Left ventricle myocardium superior (tissue), 1 donor: Measurements from ENCODE around the gene GSTO2. TPM values are rescaled to one million over a fixed set of nuclear protein-coding genes. Genes with fewer than 3 reads are reported as not detected.
"Not testable (repeated sequence)": the region's sequence is repeated elsewhere in the genome, so short reads cannot be mapped to it uniquely, and the experiment has no call there.

ENCODE experiments used
- ATAC-seq: fragments of 200-7000 bp; cut with Tn5 transposase; one replicate; pipeline ENCODE4 v1.9.1; 2020; ENCODE audit warnings: mild to moderate bottlenecking, moderate library complexity
- DNase-seq: peaks from one replicate; pipeline ENCODE4 v3.0.0-alpha.2; 2020
- intact Hi-C: fragments of 100-400 bp; cut with micrococcal nuclease; formaldehyde crosslinking; loops from one replicate; pipeline ENCODE4 v1.11.0; 2022
- long read RNA-seq: library from polyadenylated mRNA; unstranded; transcript quantifications from one replicate; pipeline ENCODE4 v2.0.0, GENCODE V29; 2021
- total RNA-seq: library from RNA; stranded (reverse); fragmentation: NEBNext Ultra II Directional; extraction: Animal tissue kit (Norgen Biotek cat#: 25700); gene quantifications from one replicate; pipeline ENCODE4 v1.2.1, GENCODE V29; 2021
- donor health status: DM: no; HTN: yes; CAD: no; lungs with severe emphysema.

GSTO2 gene
- 1.1 TPM for total RNA-seq
- long read RNA-seq: 0 reads

DNA sequence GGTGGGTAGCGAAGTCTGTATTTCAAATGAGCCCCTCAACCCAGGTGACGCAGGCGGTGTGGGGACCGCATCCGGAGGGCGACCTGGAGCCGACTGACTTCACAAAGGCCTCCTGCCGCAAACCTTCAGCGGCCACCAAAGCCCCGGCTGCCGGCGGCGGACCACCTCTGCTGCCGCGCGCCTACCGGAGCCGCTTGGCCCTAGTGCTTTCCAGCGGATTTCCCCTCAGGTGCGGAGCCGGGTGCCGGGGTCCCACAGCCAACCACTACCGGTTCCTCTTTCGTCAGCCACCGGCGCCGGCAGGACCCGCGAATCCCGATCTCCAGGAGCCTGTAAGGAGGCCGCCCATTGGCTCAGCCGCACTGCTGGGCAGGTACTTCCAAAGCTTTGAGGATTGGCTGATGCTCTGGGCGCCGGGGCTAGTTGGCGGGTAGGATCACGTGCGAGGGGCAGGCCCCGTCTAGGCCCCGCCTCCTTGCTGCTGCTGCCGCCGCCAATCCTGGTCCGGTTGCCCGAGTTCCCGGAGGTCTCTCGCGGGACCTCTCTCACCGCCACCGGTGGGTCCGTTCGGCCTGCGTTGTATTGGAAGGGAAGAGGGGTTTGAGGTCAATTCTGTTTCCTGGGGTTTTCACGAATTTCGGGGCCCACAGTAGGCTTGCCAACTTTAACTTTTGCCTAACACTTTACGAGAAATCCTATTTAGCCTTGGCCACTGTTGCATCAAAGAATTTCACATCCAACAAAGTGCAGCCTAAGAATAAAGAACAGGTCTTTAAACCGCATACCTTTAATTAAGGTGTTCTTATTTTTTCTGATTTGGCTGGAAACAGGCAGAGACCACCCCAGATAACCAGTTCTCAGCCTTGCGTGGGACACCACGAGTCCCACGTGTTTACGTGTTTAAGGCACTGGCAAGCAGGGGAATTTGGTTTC lies at the start of gene GSTO2:
Gene GSTO2, plus strand, starts transcription at position 472 of the 933 bp plus-strand sequence. CDS start 5,732 bp downstream, outside the sequence.
- peak; percentile 99 for DNase-seq
- intact Hi-C loops: no loop called here
- peak; percentile 100 for ATAC-seq

DNA sequence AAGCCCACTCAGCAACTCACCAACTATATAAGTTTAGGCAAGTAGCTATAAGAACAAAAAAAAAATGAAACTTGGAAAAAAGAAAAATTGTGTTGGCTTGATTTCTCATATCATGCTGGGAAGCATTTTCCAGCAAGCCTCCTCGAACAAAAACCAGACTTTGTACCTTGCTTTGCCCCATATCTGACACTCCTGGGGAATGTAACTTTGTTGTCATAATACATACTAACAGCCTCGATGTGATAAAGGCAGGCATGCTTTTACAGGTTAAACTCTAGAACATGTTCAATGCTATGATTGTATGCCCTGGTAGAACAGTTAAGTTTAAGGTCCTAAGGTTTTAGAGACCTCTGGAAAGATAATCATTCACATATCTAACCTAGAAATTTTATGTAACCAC lies 48.5 kb upstream of the GSTO2 start:
- intact Hi-C loops: no loop called here
- ATAC-seq (no peak), DNase-seq (no peak)

DNA sequence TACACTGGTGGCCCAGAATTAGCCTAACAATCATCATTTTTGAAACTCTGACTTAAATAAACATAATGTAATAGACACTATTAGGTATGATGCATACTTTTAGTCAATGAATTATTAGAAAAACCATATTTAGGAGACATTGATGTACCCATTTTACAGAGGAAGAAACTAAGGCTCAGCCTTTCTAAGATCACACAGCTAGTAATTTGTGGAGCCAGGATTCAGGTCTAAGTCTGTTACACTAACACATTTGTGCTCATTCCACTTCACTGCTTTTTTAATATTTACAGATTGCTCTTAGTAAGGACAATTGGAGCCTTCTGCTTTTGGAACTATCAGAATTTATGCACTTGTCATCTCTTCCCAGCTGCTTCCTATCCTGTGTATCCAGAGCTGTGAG lies 45.7 kb upstream of the GSTO2 start:
- DNase-seq (no peak), ATAC-seq (no peak)
- intact Hi-C loops: no loop called here

DNA sequence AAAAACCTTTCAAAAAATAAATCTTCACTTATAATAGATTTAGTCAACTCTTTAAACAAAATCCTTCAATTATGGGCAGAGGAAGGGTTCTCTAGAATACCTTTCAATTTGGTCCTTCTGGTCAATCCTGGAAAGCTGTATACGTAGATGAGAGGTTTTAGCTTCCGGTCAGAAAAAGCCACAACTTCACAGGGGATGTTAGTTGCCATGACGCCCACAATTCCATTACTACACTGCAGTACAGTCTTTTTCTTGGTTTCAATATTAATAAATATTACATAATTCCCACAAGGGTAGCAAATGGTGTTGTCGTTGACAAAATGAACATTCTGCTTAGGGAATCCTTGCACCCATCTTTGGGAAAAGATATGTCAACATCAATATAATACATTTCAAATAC lies 38.5 kb upstream of the GSTO2 start:
- DNase-seq: no peak
- no peak for ATAC-seq
- intact Hi-C loops: loop anchor here (10.0 kb wide), 1 partner anchor 106 kb away; the partner anchor contains the start of gene SFR1

DNA sequence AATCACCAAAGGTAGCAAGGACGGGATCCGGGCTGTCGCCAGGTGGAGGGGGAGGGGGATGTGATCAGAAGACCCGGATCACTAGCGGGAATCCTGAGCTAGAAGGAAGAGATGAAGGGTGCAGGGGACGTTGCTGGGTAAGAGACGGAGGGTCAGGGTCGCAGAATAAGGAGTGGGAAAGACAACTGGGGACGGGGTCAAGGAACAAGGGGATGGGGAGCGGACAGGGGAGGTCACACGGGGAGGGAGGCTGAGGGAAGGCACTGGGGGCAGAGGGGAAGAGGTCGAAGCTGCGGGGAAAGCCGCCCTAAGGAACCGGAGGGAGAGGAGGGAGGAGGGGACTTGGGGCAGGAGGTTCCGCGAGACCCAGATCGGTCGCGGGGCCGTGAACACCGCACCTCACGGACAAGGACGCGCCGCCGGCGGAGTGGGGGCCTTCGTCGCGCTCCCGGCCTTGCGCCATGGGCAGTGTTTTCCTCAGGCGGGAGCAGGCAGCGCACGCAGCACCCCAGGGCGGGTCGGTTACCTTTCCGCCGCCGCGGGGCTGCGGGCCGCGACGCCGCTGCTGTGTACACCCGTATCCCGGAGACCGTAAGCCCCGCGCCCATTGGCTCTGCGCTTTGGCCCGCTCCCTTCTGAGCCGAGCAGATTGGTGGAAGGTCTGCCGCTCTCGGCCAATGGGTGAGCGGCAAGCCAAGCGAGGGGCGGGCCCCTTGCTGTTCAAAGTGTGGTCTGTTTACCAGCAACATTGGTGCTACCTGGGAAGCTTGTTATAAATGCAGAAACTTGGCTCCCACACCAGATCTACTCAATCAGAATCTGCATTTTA lies 37.0 kb upstream of the GSTO2 start, which contains the start of gene CFAP43:
Gene CFAP43, minus strand, starts transcription at position 581 of the 829 bp plus-strand sequence. Its CDS starts 118 bp downstream, at position 463.
- intact Hi-C loops: loop anchor here (10.0 kb wide), 1 partner anchor 107 kb away; the partner anchor contains the start of gene SFR1
- peak; percentile 100 for ATAC-seq
- DNase-seq: peak; percentile 99

DNA sequence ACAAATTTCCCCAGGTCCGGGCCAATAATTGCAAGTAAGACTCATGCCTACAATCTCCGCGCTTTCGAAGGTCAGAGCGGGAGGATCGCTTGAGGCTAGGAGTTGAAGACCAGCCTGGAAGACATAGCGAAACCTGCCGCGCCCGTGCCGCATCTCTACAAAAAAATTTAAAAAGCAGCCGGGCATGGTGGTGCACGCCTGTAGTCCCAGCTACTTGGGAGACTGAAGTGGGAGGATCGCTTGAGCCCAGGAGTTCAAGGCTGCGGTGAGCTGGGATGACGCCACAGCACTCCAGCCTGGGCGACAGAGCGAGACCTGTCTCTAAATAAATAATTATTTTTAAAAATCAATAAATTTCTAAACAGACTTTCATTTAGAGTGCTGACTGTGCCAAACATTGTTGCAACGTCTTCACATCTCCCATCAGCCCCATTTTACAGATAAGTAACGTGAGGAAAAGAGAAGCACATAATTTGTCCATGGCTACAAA lies 36.3 kb upstream of the GSTO2 start:
- DNase-seq (no peak), ATAC-seq (peak; percentile 34)
- intact Hi-C loops: loop anchor here (10.0 kb wide), 1 partner anchor 108 kb away; the partner anchor contains the start of gene SFR1

DNA sequence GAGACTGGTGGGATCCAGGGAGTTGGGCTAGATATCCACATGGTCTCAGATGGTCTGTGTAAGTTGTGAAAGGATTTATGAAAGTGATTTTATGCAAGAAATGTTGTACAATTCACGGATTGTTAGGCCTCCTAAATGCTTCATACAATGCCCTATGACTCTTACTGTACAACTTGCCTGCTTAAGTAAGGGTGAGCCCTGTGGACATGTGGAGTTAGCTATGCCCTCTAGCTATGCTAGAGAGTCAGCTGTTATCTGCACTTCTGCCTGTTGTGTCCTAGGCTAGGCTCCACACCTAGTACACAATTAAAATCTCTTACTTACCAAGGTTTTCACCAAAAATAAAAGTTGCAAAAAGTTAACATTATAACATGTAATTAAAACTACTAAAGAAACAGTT lies 35.2 kb upstream of the GSTO2 start:
- no peak for DNase-seq
- intact Hi-C loops: loop anchor here (10.0 kb wide), 1 partner anchor 109 kb away; the partner anchor contains the start of gene SFR1
- no peak for ATAC-seq

DNA sequence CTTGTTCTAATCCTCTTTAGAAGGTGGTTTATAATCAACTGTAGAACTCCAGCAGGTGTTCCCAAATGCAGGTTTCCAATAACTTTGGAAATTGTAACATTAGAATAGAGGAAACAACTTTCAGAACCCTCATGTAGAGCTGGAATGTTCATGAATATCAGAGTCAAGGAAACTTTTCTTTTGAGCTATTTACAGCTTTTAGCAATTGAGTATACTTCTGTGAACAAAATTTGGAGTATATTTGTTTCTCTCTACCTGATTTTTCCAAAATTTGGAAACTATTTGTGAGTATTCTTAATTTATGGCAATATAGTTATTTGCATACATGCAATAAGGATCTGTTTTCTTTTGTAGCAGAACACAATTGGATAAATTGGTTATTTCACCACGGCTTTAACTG lies 34.0 kb upstream of the GSTO2 start:
- intact Hi-C loops: loop anchor here (10.0 kb wide), 1 partner anchor 110 kb away; the partner anchor contains the start of gene SFR1
- DNase-seq: no peak
- no peak for ATAC-seq

DNA sequence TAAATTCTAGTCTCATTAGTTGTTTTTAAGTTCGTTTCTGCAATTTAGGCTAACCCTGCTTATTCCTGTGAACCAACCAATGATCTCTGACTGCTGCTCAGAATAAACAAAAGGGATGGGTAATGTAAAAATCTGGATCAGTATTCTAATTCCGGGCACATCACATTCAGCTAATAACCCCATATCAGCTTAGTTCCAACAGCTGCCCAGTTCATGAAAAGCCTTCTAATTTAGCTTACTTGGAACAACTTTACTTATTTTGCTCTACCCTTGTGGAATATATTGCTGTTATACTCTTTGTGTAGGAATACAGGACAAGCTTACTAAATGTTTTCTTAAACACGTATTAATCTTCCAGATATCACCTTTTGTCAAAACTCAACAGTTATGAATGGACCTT lies 33.2 kb upstream of the GSTO2 start:
- ATAC-seq: no peak
- intact Hi-C loops: loop anchor here (10.0 kb wide), 1 partner anchor 111 kb away; the partner anchor contains the start of gene SFR1
- DNase-seq: no peak

DNA sequence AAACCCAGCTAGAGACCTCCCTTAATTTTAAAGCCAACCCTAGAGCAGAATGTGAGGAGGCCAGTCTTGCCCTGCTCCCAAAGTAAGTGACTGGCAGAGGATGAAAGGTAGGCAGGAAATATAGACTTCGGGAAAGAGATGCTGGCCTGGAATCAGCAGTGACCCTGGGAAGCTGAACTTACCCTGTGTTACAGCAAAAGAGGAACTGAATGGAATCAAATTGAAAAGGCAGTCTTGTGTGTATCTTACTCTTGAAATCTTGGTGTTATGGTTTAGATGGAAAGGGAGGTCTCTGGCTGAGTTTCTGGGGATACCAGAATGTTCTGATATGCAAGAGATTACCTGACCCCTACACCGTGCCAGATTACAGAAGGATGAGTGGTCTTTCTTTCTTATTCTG lies 28.9 kb upstream of the GSTO2 start:
- no peak for ATAC-seq
- no peak for DNase-seq
- intact Hi-C loops: no loop called here

DNA sequence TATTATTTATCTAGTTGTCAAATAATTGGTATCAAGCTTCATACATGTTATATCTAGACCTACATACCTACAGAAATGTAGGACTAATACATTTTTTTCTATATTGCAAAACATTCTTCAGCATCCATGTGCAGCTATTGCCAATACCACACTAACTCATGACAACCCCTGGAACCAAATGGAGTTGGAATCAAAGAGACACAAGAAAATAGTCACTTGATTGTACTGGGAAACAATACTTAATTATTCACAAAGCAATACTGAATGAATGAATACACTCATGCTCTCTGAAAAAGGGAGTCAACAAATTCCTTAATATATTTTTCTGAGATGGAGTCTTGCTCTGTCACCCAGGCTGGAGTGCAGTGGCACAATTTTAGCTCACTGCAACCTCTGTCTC lies 26.4 kb upstream of the GSTO2 start:
- ATAC-seq (no peak), DNase-seq (no peak)
- intact Hi-C loops: no loop called here

DNA sequence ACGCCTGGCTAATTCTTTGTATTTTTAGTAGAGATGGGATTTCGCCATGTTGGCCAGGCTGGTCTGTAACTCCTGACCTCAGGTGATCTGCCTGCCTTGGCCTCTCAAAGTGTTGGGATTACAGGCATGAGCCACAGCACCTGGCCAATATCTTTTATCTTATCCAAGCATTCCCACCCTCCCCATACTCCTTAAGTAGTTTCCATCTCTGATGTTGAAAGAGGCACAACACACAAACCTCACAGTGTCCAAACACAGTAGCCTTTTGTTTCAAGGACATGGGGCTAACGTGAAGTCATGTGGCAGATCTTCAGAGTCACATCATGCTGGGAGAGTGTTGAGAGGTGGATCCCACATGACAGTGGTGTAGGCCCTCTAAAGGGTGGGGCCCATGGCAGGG lies 26.0 kb upstream of the GSTO2 start:
- intact Hi-C loops, DNase-seq, ATAC-seq: not testable (repeated sequence)

DNA sequence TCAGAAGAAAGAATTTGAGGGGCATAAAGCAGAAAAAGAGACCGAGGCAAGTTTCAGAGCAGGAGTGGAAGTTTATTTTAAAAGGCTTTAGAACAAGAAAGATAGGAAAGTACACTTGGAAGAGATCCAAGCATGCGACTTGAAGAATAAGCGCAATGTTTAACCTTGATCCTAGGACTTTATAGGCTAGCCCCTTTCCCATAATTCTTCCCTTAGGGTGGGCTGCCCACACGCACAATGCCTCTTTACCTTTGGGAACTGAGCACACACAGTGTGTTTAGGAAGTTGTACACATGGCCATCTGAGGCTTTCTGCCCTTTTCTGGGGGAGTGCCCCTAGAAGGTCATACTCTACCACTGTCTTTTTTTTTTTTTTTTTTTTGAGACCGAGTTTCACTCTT lies 25.5 kb upstream of the GSTO2 start:
- no peak for DNase-seq
- intact Hi-C loops: no loop called here

DNA sequence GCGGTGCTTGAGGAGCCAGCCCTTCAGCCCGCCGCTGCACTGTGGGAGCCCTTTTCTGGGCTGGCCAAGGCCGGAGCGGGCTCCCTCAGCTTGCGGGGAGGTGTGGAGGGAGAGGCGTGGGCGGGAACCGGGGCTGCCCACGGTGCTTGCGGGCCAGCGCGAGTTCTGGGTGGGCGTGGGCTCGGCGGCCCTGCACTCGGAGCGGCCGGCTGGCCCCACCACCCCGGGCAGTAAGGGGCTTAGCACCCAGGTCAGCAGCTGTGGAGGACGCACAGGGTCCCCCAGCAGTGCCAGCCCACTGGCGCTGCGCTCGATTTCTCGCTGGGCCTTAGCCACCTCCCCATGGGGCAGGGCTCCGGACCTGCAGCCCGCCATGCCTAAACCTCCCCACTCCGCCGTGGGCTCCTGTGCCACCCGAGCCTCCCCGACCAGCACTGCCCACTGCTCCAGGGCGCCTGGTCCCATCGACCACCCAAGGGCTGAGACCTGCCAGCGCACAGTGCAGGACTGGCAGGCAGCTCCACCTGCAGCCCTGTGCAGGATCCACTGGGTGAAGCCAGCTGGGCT lies 23.8 kb upstream of the GSTO2 start:
- intact Hi-C loops: no loop called here
- DNase-seq: no peak
- ATAC-seq: no peak

More for the DNA sequence above, 25.5 kb upstream of the GSTO2 start:
- no peak for ATAC-seq

DNA sequence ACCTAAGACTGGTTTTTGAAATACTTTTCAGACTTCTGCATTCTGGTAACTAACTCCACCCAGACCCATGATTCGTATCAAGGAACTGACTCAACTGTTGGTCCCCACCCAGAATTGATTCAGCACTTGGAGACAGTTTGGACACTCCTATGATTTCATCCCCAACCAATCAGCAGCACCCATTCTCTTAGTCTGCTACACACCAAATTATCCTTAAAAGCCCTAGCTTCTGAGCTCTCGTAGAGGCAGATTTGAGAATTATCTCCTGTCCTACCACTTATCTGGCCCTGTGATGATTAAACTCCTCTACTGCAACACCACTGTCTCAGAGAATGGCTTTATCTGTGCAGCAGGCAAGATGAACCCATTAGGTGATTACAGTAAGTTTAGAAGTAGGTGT lies 22.0 kb upstream of the GSTO2 start:
- intact Hi-C loops: no loop called here
- DNase-seq (no peak), ATAC-seq (peak; percentile 78)

DNA sequence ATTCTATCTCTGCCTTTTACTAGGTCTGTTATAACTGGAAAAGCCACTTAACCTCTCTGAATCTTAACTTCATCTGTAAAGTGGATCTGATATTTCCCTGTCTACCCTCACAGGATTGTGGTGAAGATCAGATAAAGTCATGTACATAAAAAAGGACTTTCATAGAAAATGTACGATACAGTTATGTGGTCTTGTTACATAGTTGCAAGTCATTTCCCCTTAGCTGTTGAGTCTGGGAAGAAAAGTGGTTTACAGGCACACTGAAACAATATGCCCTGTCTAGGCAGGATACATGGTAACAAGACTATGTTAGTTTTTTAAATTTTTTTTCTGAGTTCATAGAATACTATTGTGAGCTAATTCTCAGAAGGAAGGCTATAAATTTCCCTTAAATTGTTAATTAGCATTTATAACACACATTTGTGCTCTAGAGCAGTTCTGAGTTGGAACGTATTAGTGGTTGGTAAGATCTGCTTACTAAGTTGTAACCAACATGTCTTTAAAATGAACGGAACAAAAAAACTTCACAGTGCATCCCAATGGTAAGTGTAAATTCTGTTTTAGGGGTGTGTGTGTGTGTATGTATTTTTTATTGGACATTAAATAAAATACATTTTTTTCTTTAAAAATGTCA lies 21.4 kb upstream of the GSTO2 start:
- intact Hi-C loops: no loop called here
- DNase-seq (no peak), ATAC-seq (no peak)

DNA sequence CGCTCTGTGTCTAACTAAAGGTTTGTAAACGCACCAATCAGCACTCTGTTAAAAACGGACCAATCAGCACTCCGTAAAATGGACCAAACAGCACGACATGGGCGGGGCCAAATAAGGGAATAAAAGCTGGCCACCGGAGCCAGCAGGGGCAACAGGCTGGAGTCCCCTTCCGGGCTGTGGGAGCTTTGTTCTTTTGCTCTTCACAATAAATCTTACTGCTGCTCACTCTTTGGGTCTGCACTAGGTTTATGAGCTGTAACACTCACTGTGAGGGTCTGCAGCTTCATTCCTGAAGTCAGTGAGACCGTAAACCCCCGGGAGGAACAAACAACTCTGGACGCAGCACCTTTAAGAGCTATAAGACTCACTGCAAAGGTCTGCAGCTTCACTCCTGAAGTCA lies 20.1 kb upstream of the GSTO2 start:
- DNase-seq, ATAC-seq, intact Hi-C loops: not testable (repeated sequence)

DNA sequence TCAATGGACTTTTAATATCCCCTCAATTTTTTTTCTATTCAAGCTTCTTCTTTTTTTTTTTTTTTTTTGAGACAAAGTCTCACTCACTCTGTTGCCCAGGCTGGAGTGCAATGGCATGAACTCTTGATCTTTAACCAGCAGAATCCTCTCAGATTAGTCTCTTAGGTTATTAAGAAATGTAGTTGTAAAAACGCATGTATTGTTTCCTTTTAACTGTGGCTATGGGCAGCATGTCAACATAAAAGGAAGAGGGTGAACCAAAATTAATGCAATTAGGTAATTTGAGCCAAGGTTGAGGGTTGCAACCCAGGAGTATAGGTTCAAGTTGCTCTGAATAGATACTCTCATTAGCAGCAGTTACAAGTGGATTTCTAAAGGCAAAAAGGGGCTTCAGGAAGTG lies 18.6 kb upstream of the GSTO2 start:
- ATAC-seq (no peak), DNase-seq (no peak)
- intact Hi-C loops: no loop called here

DNA sequence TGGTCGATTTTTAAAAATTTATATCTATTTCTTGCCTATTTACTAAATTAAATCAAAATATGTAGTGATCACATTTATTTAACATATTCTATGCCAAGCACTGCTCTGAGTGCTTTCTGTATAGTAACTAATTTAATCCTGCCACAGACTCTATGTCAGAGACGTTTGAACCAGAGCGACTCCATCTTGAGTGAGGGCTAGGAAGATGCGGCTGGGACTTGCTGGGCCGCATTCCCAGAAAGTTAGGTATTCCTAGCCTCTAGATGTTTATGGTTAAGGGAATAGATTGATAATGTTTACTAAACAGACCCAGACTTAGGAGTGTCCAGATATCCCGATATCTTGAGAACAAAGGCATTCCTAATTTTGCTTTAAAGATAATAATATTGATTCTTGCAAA lies 17.5 kb upstream of the GSTO2 start:
- intact Hi-C loops: no loop called here
- no peak for ATAC-seq
- no peak for DNase-seq
